Neural progenitor cell (in vitro differentiated cells): ENCODE data around the gene EPHB6. TPM values are rescaled to one million over a fixed set of nuclear protein-coding genes. Genes with fewer than 3 reads are reported as not detected.

Source experiments
- DNase-seq: peaks from one replicate; pipeline ENCODE4 v3.0.0-alpha.2; 2016; ENCODE audit warnings: low spot score
- H2AFZ ChIP-seq: fragments of 200-600 bp; sonication (generic); replicated peaks from 2 replicates; pipeline ENCODE4 v1.6.1; 2016; ENCODE audit warnings: antibody characterized with exemption
- H3F3A ChIP-seq: fragments of 200-600 bp; sonication (generic); 2 replicates; pipeline ENCODE4 v1.6.1; 2016; ENCODE audit warnings: antibody characterized with exemption, low read depth
- H3K27ac ChIP-seq: fragments of 200-600 bp; sonication (generic); 2 replicates; pipeline ENCODE4 v1.5.1; 2016; ENCODE audit warnings: mild to moderate bottlenecking
- H3K27me3 ChIP-seq: fragments of 200-600 bp; sonication (generic); 2 replicates; pipeline ENCODE4 v1.6.1; 2016; ENCODE audit warnings: mild to moderate bottlenecking, moderate library complexity
- H3K36me3 ChIP-seq: fragments of 200-600 bp; sonication (generic); 2 replicates; pipeline ENCODE4 v1.5.1; 2016
- H3K4me1 ChIP-seq: fragments of 200-600 bp; sonication (generic); 2 replicates; pipeline ENCODE4 v1.6.1; 2016; ENCODE audit warnings: mixed run types
- H3K4me2 ChIP-seq: fragments of 200-600 bp; sonication (generic); 2 replicates; pipeline ENCODE4 v1.6.1; 2016
- H3K4me3 ChIP-seq: fragments of 200-600 bp; sonication (generic); 2 replicates; pipeline ENCODE4 v1.5.1; 2016
- H3K79me2 ChIP-seq: fragments of 200-600 bp; sonication (generic); 2 replicates; pipeline ENCODE4 v1.6.1; 2016; ENCODE audit warnings: low read depth
- H3K9ac ChIP-seq: fragments of 200-600 bp; sonication (generic); 2 replicates; pipeline ENCODE4 v1.6.1; 2016
- H3K9me3 ChIP-seq: fragments of 200-600 bp; sonication (generic); 2 replicates; pipeline ENCODE4 v1.5.1; 2016; ENCODE audit warnings: low read depth
- H4K20me1 ChIP-seq: fragments of 200-600 bp; sonication (generic); 2 replicates; pipeline ENCODE4 v1.6.1; 2016; ENCODE audit warnings: low read depth
- H3K27ac Mint-ChIP-seq: 3 replicates; pipeline ENCODE4 v1.8.0; 2021; ENCODE audit warnings: mixed read lengths
- H3K27me3 Mint-ChIP-seq: 2 replicates; pipeline ENCODE4 v1.8.0; 2022; ENCODE audit warnings: low read depth, mild to moderate bottlenecking, inconsistent platforms, moderate library complexity, mixed read lengths; ENCODE audit not compliant: insufficient read depth
- H3K36me3 Mint-ChIP-seq: 3 replicates; pipeline ENCODE4 v1.8.0; 2021; ENCODE audit warnings: mixed read lengths
- H3K4me1 Mint-ChIP-seq: 3 replicates; pipeline ENCODE4 v1.8.0; 2021; ENCODE audit warnings: mixed read lengths
- H3K4me3 Mint-ChIP-seq: 3 replicates; pipeline ENCODE4 v1.8.0; 2021; ENCODE audit warnings: mild to moderate bottlenecking, moderate library complexity, mixed read lengths
- H3K9me3 Mint-ChIP-seq: 3 replicates; pipeline ENCODE4 v1.8.0; 2020; ENCODE audit warnings: mixed read lengths
- EZH2 ChIP-seq: fragments of 200-600 bp; sonication (generic); IDR thresholded peaks from 2 replicates; pipeline ENCODE4 v1.6.1; 2017; ENCODE audit warnings: antibody characterized with exemption, mild to moderate bottlenecking, moderate library complexity
- EZH2phosphoT487 ChIP-seq: fragments of 200-600 bp; sonication (generic); IDR thresholded peaks from 2 replicates; pipeline ENCODE4 v1.6.1; 2017; ENCODE audit warnings: antibody characterized with exemption
- total RNA-seq: library from RNA; depleted of rRNA; stranded (reverse); fragments of >200 nt; gene quantifications from 2 replicates; pipeline ENCODE4 v1.2.3, GENCODE V29; 2015; ENCODE audit warnings: low replicate concordance
- TF ChIP-seq, protein P1 (sequence below): fragments of 200-600 bp; sonication (generic); IDR thresholded peaks from 2 replicates; pipeline ENCODE4 v1.5.1; 2017; ENCODE audit warnings: antibody characterized with exemption, mild to moderate bottlenecking

Gene EPHB6
- total RNA-seq, 1 donor from 2014 or later: 4.8 TPM

DNA sequence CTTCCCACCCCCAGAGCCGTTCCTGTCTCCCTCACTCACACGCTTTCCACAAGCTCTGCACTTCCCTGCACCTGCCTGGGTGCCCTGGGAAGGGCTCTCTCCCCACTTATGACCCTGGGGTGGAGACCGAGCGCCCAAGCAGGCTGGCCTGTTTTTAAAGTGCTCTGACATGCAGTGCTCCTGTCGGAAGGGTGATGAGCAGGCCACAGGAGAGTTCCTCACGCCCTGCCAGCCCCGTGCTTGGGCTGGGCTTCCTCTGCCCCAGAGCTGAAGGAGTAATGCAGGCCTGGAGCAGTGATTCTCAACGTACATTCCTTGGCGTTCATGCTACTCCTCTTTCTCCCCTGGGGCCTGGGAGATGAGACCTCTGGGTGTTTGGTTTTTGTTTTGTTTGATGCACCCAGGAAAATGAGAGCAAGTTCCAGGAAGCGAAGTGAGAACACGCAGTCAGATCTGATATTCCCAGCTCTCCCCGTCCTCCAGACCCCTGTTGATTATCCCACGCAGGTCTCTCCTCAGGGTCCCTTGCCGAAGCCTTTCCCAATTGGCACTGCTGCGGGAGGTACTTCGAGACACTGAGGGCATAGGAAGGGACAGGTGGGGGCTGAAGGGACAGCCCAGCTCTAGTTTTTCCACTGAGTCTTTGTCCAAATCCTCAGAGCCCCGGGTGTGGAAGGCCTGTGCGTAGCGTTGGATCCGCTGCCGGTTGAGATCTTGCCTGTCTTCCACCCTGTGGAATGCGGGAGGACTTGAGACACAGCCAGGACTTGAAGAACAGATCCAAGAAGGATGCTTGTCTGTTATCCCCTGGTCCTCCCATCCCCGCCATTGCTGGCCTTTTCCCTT lies 16.6 kb downstream of the EPHB6 start:
- Mint-ChIP-seq H3K27ac (no peak overlapping the region), H3K36me3 (peaks cover 3% of the 10 kb centered on the region), H3K4me1 (no peaks in the 10 kb centered on the region), H3K9me3 (peaks cover 4% of the 10 kb centered on the region), H3K4me3 (no peak overlapping the region), H3K27me3 (peaks cover 6% of the 10 kb centered on the region)
- Histone ChIP-seq H4K20me1 (no peaks in the 10 kb centered on the region), H3K27me3 (no peaks in the 10 kb centered on the region), H3K36me3 (no peaks in the 10 kb centered on the region), H3K4me2 (no peak overlapping the region), H3K4me1 (no peaks in the 10 kb centered on the region), H3K27ac (no peak overlapping the region), H3K9ac (no peak overlapping the region), H3K9me3 (no peaks in the 10 kb centered on the region), H3F3A (no peaks in the 10 kb centered on the region), H3K4me3 (no peak overlapping the region), H2AFZ (no peak overlapping the region), H3K79me2 (no peaks in the 10 kb centered on the region)
- no peak for DNase-seq
- no peak for TF ChIP-seq EZH2phosphoT487
- TF ChIP-seq, protein P1, sequence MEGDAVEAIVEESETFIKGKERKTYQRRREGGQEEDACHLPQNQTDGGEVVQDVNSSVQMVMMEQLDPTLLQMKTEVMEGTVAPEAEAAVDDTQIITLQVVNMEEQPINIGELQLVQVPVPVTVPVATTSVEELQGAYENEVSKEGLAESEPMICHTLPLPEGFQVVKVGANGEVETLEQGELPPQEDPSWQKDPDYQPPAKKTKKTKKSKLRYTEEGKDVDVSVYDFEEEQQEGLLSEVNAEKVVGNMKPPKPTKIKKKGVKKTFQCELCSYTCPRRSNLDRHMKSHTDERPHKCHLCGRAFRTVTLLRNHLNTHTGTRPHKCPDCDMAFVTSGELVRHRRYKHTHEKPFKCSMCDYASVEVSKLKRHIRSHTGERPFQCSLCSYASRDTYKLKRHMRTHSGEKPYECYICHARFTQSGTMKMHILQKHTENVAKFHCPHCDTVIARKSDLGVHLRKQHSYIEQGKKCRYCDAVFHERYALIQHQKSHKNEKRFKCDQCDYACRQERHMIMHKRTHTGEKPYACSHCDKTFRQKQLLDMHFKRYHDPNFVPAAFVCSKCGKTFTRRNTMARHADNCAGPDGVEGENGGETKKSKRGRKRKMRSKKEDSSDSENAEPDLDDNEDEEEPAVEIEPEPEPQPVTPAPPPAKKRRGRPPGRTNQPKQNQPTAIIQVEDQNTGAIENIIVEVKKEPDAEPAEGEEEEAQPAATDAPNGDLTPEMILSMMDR: no peak
- TF ChIP-seq EZH2: no peak

GRCh38 chr7:142872106-142872675 lies 17.3 kb downstream of the EPHB6 start:
- Histone ChIP-seq H2AFZ (no peak overlapping the region), H3K4me3 (no peak overlapping the region), H3K9ac (no peak overlapping the region), H3K4me1 (no peaks in the 10 kb centered on the region), H3K36me3 (no peaks in the 10 kb centered on the region), H3K27ac (no peak overlapping the region), H3K9me3 (no peaks in the 10 kb centered on the region), H3K4me2 (no peak overlapping the region), H4K20me1 (no peaks in the 10 kb centered on the region), H3K79me2 (no peaks in the 10 kb centered on the region), H3K27me3 (no peaks in the 10 kb centered on the region), H3F3A (no peaks in the 10 kb centered on the region)
- Mint-ChIP-seq H3K4me1 (no peaks in the 10 kb centered on the region), H3K9me3 (peaks cover 4% of the 10 kb centered on the region), H3K27me3 (peaks cover 6% of the 10 kb centered on the region), H3K27ac (no peak overlapping the region), H3K4me3 (no peak overlapping the region), H3K36me3 (peaks cover 3% of the 10 kb centered on the region)
- TF ChIP-seq EZH2 (no peak), EZH2phosphoT487 (no peak)
- TF ChIP-seq, protein P1: no peak
- no peak for DNase-seq

GRCh38 chr7:142873281-142873784 lies 18.5 kb downstream of the EPHB6 start:
- Histone ChIP-seq H3K27me3 (no peaks in the 10 kb centered on the region), H3K4me2 (no peak overlapping the region), H3K4me1 (no peaks in the 10 kb centered on the region), H4K20me1 (no peaks in the 10 kb centered on the region), H3K36me3 (no peaks in the 10 kb centered on the region), H3K4me3 (no peak overlapping the region), H3K9ac (no peak overlapping the region), H3K9me3 (no peaks in the 10 kb centered on the region), H3F3A (no peaks in the 10 kb centered on the region), H2AFZ (no peak overlapping the region), H3K27ac (no peak overlapping the region), H3K79me2 (no peaks in the 10 kb centered on the region)
- Mint-ChIP-seq H3K9me3 (peaks cover 4% of the 10 kb centered on the region), H3K36me3 (peaks cover 3% of the 10 kb centered on the region), H3K27me3 (peaks cover 4% of the 10 kb centered on the region), H3K27ac (no peak overlapping the region), H3K4me1 (no peaks in the 10 kb centered on the region), H3K4me3 (no peak overlapping the region)
- DNase-seq: peak; percentile 26
- TF ChIP-seq EZH2: no peak
- no peak for TF ChIP-seq EZH2phosphoT487
- TF ChIP-seq, protein P1: peak; percentile 60
